GM19324 (cell line): Measurements from ENCODE around the gene ARF3.
"Not testable (repeated sequence)": the region's sequence is repeated elsewhere in the genome, so short reads cannot be mapped to it uniquely, and the experiment has no call there.

Source experiments
- ATAC-seq: cut with Tn5 transposase; IDR thresholded peaks from one replicate; pipeline ENCODE4 v1.9.1; 2021; ENCODE audit warnings: mild to moderate bottlenecking, moderate library complexity; ENCODE audit not compliant: unreplicated experiment, low FRiP score

ARF3 gene

DNA sequence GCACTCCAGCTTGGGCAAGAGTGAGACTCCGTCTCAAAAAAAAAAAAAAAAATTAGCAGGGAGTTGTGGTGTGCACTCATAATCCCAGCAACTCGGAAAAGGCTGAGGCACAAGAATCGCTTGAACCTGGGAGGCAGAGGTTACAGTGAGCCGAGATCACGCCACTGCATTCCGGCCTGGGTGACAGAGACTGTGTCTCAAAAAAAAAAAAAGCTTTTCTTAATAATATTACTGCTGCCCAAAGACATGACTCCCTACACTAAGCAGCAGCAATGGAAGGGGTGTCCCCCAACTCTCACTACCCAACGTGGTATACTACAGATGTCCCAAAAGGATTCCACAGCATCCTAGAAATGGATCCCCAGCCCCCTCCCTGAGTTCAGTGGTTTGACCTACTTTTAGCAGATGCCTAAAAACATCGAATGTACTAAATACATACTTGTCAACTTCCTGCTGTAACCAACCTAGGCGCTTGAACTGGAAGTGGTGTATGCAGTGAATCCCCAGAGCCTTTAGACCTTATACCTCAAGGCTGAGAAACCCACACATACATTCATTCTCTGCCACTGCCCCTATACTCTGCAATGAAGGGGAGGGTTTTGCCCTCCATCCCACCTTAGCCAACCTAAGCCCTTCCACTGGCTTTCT, 23.5 kb downstream of the ARF3 start:
- no peak for ATAC-seq

DNA sequence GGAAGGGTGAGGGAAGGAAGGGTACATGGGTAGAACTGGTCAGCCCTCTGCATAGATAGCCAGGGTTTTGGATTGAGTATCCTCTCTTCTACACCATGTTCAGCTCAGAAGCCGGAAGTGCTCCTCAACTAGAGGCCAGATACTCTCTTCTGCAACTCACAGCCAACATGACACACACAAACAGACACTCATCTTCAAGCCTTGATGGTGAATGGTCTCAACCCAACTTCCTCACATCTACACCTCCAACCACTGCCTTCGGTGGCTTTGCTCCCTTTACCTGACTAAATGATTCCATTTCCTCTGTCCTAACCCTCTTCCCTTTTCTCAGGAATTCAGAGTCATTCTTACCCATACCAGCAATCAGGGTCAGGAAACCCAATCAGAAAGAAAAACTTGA, 24.4 kb downstream of the ARF3 start:
- no peak for ATAC-seq

DNA sequence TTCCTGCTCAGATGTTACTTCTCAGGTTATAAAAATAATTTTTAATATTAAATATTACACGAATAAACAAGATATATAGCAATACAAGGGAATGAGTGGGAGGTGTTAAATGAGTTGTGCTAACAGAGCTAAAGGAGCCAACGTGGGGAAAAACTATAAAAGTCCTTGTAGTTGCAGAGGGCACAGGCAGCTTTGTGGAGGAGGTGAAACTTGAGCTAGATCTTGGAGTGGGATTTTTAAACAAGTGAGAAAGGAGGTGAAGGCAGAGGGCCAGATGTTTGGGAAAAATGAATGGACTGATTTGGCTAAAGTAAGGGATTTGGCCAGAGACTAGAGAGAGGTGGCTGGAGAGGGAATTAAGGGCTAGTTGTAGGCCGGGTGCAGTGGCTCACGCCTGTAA, 26.8 kb downstream of the ARF3 start:
- no peak for ATAC-seq

DNA sequence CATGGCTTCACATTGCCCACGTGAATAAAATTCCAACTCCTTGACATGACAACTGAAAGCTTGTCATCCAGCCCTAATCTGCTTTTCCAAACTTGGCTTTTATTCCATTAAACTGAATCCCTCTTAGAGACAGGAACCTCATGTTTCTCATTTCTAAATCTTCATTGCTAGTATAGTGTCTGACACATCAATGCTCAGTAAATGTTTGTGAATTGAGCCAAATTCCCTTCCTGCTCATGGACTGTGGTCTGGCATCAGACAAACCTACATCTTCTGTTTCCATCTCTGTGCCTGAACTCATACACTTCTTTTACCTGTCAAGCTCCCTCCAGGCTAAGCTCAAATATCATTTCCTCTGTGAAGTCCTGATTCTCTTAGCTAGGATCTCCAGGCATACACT, 27.7 kb downstream of the ARF3 start:
- no peak for ATAC-seq

DNA sequence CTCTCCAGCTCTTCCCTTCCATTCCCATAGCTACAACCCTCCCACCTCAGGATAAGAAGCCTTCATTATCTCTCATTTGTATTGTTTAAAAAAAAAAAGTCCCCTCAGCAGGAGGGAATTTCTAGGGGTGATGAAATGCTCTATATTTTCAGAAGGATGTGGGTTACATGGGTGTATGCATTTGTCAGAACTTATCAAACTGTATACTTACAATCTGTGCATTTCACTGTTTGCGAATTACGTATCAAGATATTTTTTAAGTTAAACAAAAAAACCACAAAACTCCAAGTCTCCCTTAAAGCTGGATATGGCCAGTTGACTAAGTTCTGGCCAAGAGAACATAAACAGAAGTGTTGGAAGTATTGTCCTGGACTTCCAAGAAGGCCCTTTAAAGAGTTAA, 30.0 kb downstream of the ARF3 start:
- no peak for ATAC-seq

DNA sequence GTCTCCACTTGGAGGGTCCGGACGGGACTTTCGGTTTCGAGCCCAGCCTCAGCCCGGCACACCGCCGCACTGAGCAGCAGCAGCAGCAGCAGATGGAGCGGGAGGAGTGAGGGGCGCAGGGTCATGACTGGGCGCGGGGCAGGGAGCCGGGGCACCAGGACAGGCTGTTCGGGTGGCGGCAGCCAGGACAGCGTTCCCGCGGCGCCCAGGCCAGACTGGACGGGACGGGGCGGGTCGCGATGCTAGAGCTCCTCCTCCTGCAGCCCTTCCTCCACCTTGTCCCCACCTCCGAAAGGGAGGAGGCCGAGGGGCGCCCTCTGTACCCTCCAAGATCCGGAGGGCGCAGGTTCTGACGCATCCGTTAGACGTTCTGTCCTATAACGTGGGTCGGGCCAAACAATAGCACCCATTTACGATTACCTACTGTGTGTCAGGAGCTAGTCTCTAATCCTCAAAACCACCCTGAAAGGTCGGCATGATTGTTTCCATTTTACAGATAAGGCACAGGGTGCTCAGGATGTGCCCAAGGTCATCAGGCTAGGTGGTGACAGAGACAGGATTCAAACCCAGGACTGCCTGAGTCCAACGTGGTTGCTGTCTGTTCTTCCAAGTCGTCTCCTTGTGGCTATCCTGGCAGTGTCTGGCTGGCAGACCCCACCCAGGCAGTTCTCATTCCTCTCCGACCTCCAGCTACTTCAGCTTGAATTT, 31.8 kb downstream of the ARF3 start, which contains the start of gene FKBP11:
TSS of gene FKBP11 (minus strand) at position 189 of the 708 bp plus-strand sequence. CDS start at position 125, 64 bp downstream.
- peak; percentile 80 for ATAC-seq

DNA sequence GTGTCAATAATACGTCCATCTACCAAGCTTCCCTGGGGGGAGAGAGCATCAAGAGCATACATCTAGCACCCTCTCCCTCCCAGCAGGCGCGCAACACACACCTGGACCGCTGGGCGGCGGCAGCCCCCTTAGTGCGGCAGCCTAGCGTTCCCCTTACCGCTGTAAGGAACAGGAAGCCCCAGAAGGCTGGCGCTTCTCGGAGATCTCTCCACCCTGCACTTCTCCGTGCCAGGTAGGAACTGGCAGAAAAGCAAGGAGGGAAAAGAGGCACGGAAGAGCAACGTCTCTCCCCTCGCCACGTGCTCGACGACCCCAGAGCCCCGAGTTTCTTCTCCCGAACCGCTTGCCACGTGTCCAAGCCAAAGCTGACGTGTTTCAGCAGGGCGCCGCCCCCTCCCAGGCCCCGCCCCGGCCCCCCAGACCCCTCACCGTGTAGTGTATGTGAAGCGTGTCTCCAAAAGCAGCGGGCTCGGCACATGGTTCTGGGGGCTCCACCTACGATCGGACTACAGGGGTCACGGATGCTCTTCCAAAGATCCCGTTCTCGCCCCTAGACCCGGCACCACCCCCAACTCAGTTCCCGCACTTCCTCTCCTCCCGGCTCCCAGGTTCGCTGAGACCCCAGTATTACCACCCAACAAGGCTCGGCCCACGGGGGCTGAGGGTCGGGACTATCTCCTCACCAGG, 32.5 kb downstream of the ARF3 start:
- ATAC-seq = peak; percentile 69

DNA sequence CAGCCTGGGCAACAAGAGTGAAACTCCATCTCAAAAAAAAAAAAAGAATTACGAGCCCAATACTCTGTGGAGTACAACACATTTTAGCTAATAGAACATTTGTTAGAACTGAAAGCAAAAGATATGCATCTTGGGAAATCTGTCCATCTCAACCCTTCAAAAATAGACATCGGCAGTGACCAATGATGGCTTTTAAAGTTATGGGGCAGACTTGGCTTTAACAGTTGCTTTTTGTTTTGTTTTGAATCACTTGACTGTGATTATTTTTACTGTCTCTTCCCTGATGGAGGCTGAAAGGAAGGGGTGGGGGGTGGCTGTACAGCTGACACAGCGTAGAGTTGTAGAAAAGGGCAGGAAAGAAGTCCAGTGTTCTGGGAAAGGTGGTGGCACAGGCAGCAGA, 34.2 kb downstream of the ARF3 start:
- ATAC-seq = no peak

DNA sequence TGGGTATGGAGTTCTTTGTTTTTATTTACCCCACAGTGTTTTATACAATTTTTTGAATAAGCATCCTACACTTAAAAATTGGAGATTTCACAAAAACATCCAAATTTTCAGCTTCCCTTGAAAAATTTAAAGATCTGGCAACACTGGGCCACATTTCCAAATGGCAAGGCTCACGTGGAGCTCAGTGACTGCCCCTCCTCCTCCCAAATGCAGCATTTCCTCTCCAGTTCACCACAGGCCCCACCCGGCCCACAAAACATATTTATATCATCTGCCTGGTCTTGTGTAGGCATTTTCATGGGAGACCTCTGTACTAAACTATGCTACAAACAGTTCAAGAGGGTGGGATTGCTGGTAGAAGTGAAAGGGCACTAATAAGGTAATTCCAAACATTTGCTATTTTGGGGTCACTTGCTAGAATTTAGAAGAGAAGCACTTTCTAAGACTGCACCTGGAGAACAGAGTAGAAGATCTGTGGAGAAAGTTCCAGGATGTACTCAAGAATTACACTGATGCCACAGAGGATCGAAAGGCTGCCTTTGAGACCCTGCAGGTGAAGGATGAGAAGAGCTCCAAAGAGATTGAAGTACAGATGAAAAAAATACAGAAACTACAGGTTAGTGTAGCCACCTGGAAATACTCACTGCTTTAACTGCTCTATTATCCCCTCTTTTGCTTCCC, 39.3 kb downstream of the ARF3 start:
- ATAC-seq = no peak

DNA sequence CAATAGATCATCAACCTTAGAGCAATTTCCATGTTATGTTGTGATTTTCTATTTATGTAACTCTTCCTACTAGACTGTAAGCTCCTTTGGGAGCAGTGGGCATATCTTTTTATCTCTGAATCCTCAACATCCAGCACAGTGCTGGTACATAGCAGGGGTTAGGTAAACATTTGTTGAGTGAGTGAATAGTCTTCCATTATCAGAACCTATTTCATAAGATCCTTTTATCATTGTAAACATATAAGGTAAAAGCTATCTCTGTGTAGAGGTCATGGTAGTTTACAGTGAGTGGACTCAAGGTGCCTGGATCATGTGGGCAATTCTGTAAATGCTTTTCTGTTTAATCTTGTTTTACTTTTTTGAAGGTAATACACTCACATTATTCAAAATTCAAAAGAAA, 47.1 kb downstream of the ARF3 start:
- ATAC-seq = no peak

DNA sequence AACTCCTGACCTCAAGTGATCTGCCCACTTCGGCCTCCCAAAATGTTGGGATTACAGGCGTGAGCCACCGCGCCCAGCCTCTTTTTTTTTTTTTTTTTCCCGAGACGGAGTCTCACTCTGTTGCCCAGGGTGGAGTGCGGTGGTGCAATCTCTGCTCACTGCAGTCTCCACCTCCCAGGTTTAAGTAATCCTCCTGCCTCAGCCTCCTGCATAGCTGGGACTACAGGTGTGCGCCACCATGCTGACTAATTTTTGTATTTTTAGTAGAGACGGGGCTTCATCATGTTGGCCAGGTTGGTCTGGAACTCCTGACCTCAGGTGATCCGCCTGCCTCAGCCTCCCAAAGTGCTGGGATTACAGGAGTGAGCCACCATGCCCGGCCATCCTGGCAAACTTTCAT, 47.6 kb downstream of the ARF3 start:
- ATAC-seq = not testable (repeated sequence)

DNA sequence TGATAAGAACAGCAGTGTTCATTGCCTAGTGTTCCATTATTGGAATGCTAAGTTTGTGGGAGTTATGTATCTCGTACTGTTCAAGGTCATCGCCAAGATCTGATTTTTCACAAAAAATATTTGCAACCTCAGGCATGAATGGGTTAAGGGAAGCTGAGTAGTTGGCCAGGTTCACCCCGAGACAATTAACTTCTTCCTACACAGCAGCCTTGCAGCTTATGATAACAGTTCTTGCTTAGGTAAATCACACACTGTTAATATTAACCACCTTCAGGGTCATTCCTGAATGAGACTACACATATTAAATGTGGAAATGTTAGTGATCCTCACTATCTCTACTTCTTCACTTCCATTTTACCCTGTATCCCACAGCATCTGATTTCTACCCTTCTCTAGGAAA, 50.0 kb downstream of the ARF3 start:
- no peak for ATAC-seq

DNA sequence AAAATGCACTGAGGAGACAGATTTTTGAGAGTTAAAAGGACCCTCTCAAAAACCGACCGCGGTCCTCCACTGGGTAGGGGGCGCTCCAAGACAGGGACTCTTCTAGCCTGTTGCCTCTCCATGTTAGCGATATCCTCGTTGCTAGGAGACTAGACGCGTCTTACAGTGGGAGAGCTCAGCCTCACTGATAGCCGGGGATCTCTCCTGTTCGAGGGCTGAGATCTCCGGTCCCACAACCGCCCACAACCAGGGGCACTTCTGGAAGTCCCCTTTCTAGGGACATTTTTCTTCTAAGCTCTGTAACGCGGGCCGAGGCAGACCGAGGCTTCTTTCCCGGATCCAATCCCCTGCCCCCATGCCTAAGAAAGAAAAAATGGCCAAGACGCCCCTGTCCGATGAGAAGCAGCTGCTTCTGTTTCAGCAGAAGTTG, 53.3 kb downstream of the ARF3 start:
- ATAC-seq = no peak

DNA sequence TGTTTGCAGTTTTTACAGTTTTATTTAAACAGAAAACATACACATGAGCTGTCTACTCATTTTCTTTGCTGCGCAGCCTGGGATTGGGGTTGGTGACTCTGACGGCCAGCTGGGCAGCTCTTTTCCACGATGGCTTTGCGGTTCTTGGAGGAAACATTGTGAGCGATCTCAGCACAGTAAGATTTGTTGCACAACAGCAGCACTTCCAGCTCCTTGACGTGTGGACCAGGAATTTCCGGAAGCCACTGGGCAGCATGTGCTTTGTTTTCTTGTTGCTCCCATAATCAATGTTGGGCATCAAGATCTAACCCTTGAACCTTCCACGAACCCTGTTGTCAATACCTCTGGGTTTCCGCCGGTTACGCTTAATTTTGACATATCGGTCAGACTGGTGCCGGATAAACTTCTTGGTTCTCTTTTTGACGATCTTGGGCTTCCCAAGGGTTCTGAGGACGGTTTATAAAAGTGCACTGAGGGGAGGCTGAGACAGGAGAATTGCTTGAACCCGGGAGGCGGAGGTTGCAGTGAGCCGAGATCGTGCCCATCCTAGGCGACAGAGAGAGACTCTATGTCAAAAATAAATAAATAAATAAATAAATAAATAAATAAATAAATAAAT, 53.8 kb downstream of the ARF3 start:
- no peak for ATAC-seq

DNA sequence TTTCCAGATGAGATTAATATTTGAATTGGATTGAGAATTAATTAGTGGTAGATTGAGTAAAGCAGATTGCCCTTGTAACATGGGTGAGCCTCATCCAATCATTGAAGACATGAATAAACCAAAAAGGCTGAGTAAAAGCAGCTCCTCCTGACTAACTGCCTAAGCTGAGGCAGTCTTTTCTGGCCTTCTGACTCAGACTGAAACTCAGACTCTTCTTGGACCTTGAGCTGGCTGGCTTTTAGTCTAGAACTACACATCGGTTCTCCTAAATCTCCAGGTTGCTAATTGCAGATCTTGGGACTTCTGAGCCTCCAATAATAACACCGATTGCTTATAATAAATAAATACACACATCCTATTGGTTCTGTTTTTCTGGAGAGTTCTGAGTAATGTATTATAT, 56.0 kb downstream of the ARF3 start:
- ATAC-seq = no peak

DNA sequence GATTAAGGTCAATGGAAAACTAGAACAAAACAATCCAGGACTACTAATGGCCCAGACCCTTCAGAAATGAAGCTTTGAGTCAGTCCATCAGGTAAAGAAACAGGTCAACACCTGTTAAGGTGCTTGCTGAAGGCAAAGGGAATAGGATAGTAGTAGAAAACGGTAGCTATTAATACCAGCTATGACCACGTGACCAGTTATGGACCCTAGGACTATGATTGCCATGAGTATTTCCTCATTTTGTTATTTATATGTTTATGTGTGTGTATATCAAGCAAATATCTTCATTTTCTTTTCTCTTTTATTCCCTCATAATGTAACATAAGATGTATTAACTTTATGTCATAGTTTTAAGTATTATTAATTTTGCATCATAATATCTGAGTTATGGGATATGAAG, 57.6 kb downstream of the ARF3 start:
- no peak for ATAC-seq

DNA sequence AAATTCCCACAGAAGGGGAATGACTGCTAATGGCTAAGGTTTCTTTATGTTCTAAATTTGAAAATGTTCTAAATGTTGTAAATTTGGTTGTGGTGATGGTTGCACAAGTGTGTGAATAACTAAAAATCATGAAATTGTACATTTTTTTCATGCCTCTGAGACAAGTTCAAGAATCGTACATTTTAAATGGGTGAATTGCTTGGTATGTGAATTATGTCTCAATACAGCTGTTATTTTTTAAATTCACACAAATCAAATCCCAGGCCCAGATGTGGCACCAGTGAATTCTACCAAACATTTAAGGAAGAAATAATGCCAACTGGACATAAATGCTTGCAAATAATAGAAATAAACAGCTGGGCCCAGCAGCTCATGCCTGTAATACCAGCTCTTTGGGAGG, 63.0 kb downstream of the ARF3 start:
- no peak for ATAC-seq

DNA sequence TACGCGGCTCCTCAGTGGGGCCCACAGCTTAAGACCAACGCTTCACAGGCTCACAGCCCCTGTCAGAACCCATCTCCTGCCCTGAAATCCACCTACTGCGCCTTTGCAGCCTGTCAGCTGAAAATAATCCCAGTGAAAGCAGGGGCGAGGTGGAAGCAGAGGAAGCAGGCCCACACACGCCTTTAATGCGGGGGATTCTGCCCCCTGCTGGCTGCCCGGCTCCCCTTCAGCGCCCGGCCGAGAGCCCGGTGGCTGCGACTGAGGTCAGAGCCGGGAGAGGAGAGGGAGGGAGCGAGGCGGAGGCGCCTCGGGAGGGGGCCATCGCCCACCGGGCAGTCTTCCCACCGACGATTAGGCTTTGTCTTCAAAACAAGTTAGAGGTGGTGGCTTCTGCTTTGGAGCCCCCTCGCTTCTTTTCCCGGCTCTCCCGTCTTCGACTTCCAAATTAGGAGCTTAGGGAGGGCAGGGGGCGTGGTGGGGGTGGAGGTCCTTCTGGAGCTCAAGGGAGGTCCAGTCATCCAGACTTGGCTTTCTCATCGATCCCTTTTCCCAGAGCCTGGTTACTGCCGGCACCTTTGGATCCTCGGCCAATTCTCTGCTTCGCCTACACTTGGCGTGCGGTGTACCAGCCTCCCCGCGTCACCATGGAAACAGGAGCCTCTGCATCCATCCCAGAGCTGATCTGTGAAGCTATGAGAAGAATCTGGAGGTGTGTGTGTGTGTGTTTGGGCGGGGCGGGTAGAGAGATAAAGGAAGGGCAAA, 66.4 kb downstream of the ARF3 start:
- peak; percentile 62 for ATAC-seq

DNA sequence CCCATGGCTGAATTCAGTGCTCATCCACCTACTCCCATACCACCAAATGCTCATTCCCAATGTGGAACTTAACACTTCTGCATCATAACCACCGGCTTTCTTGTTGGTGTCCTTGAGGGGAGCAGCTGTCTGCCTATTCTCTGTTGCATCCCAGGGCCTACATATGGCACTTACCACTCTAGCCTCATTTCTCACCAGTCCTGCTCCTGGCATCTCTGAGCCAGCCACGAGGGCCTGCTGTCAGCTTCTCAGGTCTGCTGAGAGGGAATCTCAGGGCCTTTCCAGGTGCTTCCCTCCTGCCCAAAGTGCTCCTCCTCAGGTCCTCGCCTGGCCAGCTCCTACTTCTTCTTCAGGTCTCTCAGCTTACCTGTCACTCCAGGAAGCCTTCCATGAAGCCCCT, 67.6 kb downstream of the ARF3 start:
- ATAC-seq = no peak
